ENCODE measurements around the gene XXYLT1. TPM values are rescaled to one million over a fixed set of nuclear protein-coding genes. Genes with fewer than 3 reads are reported as not detected.
"Not testable (repeated sequence)": the region's sequence is repeated elsewhere in the genome, so short reads cannot be mapped to it uniquely, and the experiment has no call there.

XXYLT1 gene
- total and polyA plus RNA-seq, 12 donors, result 6.2 to 14.6 (median 9.3) TPM

GRCh38 chr3:195094191-195094921 is 176.6 kb downstream of the XXYLT1 start:
- no peak for DNase-seq
- Histone ChIP-seq H3K4me3 (no peak overlapping the region), H3K27ac (no peak overlapping the region), H3K36me3 (replicated peaks in 1 of 2) (no peaks in the 10 kb centered on the region), H3K27me3 (no peaks in the 10 kb centered on the region), H3K9me3 (replicated peaks in 1 of 3) (no peaks in the 10 kb centered on the region), H3K4me1 (replicated peaks in 1 of 2) (no peaks in the 10 kb centered on the region)
- TF ChIP-seq POLR2A (IDR thresholded peaks at IDR 0.05) (no peak), CTCF (IDR thresholded peaks at IDR 0.05) (no peak)
- intact Hi-C loops (cut with DNase I), result no loop called here
- 85 to 92% (median 90%) methylated on average over 30 to 32 of the region's 32 CpGs for WGBS, 4 donors

- DNase-seq, result no peak
- 73 to 86% (median 81%) methylated on average over 7 to 9 of the region's 9 CpGs for WGBS, 4 donors
- intact Hi-C loops (cut with DNase I), result no loop called here
Measured at GRCh38 chr3:195093731-195094130, 177.2 kb downstream of the XXYLT1 start.

GRCh38 chr3:195087840-195088601 is 182.9 kb downstream of the XXYLT1 start:
- WGBS, 4 donors, result 56 to 80% (median 66%) methylated on average over 2 to 21 of the region's 25 CpGs
- H3K4me3 ChIP-seq; H3K36me3 ChIP-seq (replicated peaks in 1 of 2); H3K27ac ChIP-seq; intact Hi-C loops (cut with DNase I); H3K4me1 ChIP-seq (replicated peaks in 1 of 2); H3K27me3 ChIP-seq; DNase-seq; H3K9me3 ChIP-seq (replicated peaks in 1 of 3): not testable (repeated sequence)

More at GRCh38 chr3:195093731-195094130, 177.2 kb downstream of the XXYLT1 start:
- H3K36me3 ChIP-seq (replicated peaks in 1 of 2), result no peaks in the 10 kb centered on the region
- no peaks in the 10 kb centered on the region for H3K9me3 ChIP-seq (replicated peaks in 1 of 3)
- TF ChIP-seq CTCF (IDR thresholded peaks at IDR 0.05) (no peak), POLR2A (IDR thresholded peaks at IDR 0.05) (no peak)
- H3K4me1 ChIP-seq (replicated peaks in 1 of 2), result no peaks in the 10 kb centered on the region
- no peaks in the 10 kb centered on the region for H3K27me3 ChIP-seq
- H3K4me3 ChIP-seq, result no peak overlapping the region
- H3K27ac ChIP-seq, result no peak overlapping the region

- no peak for DNase-seq
- 87 to 95% (median 92%) methylated on average over 7 of the region's 7 CpGs for WGBS, 4 donors
- no peak overlapping the region for H3K27ac ChIP-seq
Measured at GRCh38 chr3:195087328-195087727, 183.6 kb downstream of the XXYLT1 start.

More at GRCh38 chr3:195087328-195087727, 183.6 kb downstream of the XXYLT1 start:
- Histone ChIP-seq H3K27me3 (no peaks in the 10 kb centered on the region), H3K9me3 (replicated peaks in 1 of 3) (no peaks in the 10 kb centered on the region), H3K4me3 (no peak overlapping the region), H3K4me1 (replicated peaks in 1 of 2) (no peaks in the 10 kb centered on the region), H3K36me3 (replicated peaks in 1 of 2) (no peaks in the 10 kb centered on the region)
- TF ChIP-seq POLR2A (IDR thresholded peaks at IDR 0.05) (no peak), CTCF (IDR thresholded peaks at IDR 0.05) (no peak)
- intact Hi-C loops (cut with DNase I), result no loop called here

Measured in adrenal gland (tissue), 12 donors.